Ishikawa (cell line): Measurements from ENCODE around the gene GAMT.

Experiments used
- EP300 ChIP-seq: IDR thresholded peaks from 2 replicates; pipeline ENCODE4 v1.6.1; 2012; ENCODE audit warnings: borderline replicate concordance
- MAX ChIP-seq: IDR thresholded peaks from 2 replicates; pipeline ENCODE4 v1.6.1; 2012
- NFIC ChIP-seq: IDR thresholded peaks from 2 replicates; pipeline ENCODE4 v1.6.1; 2012
- RAD21 ChIP-seq: IDR thresholded peaks from 2 replicates; pipeline ENCODE4 v1.6.1; 2012; ENCODE audit warnings: low read depth
- TAF1 ChIP-seq: IDR thresholded peaks from 2 replicates; pipeline ENCODE4 v1.6.1; 2012; ENCODE audit warnings: low read depth, mild to moderate bottlenecking

- no peak for TF ChIP-seq TAF1
- no peak for TF ChIP-seq EP300
- TF ChIP-seq RAD21: no peak
- no peak for TF ChIP-seq NFIC
- no peak for TF ChIP-seq MAX
Observed at GRCh38 chr19:1418951-1419738, 17.8 kb upstream of the GAMT start.
